Endothelial cell of umbilical vein (primary cell): Measurements from ENCODE around the gene HMGCL. TPM values are rescaled to one million over a fixed set of nuclear protein-coding genes. Genes with fewer than 3 reads are reported as not detected.

Source experiments
- BruUV-seq: library from RNA; stranded (reverse); fragments of 400-500 nt; replicated peaks from 2 replicates; lab custom pipeline; 2021; lab: Mats Ljungman, UMichigan
- CTCF ChIA-PET: fragments of 300-600, 350-600 bp; sonication (Branson Sonifier 250); formaldehyde crosslinking; loops from one replicate; lab custom pipeline; 2021; ENCODE audit warnings: antibody characterized with exemption, inconsistent platforms; lab: Charles Lee
- POLR2A ChIA-PET: fragments of 300-600, 350-600 bp; sonication (Branson Sonifier 250); formaldehyde crosslinking; loops from one replicate; lab custom pipeline; 2021; ENCODE audit warnings: antibody characterized with exemption, inconsistent platforms; lab: Charles Lee
- DNase-seq: peaks from one replicate; pipeline ENCODE4 v3.0.0-alpha.2; 2011; ENCODE audit warnings: low read depth, low spot score
- FAIRE-seq: peaks from 2 replicates; lab custom pipeline; 2011; peaks lifted over from hg19 to GRCh38; lab: Jason Lieb, UNC
- H2AFZ ChIP-seq: 2 replicates; pipeline ENCODE4 v1.6.0; 2012; ENCODE audit warnings: low read depth, low read length, control low read depth, inconsistent platforms
- H3K27ac ChIP-seq: 2 replicates; pipeline ENCODE4 v1.5.1; 2011; ENCODE audit warnings: low read depth, mild to moderate bottlenecking, control low read depth, low read length, moderate library complexity; ENCODE audit not compliant: insufficient read depth
- H3K27me3 ChIP-seq, 2 experiments: 2 replicates each; pipeline versions ENCODE4 v1.6.0 to v1.6.1; 2011; ENCODE audit warnings: low read length in 2 of 2, mixed read lengths in 1 of 2; ENCODE audit not compliant: control insufficient read depth in 2 of 2, insufficient read depth in 2 of 2
- H3K36me3 ChIP-seq, 2 experiments: 2 replicates in 1 of 2; 3 replicates in 1 of 2; pipeline ENCODE4 v1.5.1; 2011; ENCODE audit warnings: low read length in 2 of 2, mild to moderate bottlenecking in 1 of 2, moderate library complexity in 1 of 2; ENCODE audit not compliant: control insufficient read depth in 2 of 2, insufficient read depth in 2 of 2; ENCODE audit errors: extremely low read depth in 1 of 2
- H3K4me1 ChIP-seq: 3 replicates; pipeline ENCODE4 v1.5.1; 2011; ENCODE audit warnings: mild to moderate bottlenecking, low read length; ENCODE audit not compliant: control insufficient read depth, insufficient read depth; ENCODE audit errors: extremely low read depth
- H3K4me2 ChIP-seq: 2 replicates; pipeline ENCODE4 v1.6.1; 2011; ENCODE audit warnings: low read length, control low read depth, mixed read lengths; ENCODE audit not compliant: insufficient read depth
- H3K4me3 ChIP-seq, 3 experiments: fragments of 200-600 bp in 1 of 3; sonication (generic), shearing (Covaris generic) in 1 of 3; replicated peaks in 1 of 3; 2 replicates each; pipeline ENCODE4 v1.5.1; 2011 to 2016; ENCODE audit warnings: control low read depth in 3 of 3, low read length in 3 of 3, mild to moderate bottlenecking in 2 of 3, inconsistent platforms in 1 of 3, low read depth in 1 of 3, moderate library complexity in 1 of 3; ENCODE audit not compliant: insufficient read depth in 1 of 3
- H3K79me2 ChIP-seq: 2 replicates; pipeline ENCODE4 v1.6.0; 2012; ENCODE audit warnings: low read length, inconsistent platforms; ENCODE audit not compliant: control insufficient read depth, insufficient read depth
- H3K9ac ChIP-seq: replicated peaks from 2 replicates; pipeline ENCODE3; 2011; ENCODE audit warnings: low read length, control low read depth; ENCODE audit not compliant: insufficient read depth; ENCODE audit errors: extremely low read depth
- H3K9me1 ChIP-seq: replicated peaks from 3 replicates; pipeline ENCODE4 v1.6.0; 2011; ENCODE audit warnings: mild to moderate bottlenecking, low read length; ENCODE audit not compliant: control insufficient read depth, insufficient read depth; ENCODE audit errors: extremely low read depth
- H3K9me3 ChIP-seq: replicated peaks from 2 replicates; pipeline ENCODE4 v1.5.1; 2012; ENCODE audit warnings: low read length, inconsistent platforms; ENCODE audit not compliant: control insufficient read depth, insufficient read depth
- H4K20me1 ChIP-seq: replicated peaks from 2 replicates; pipeline ENCODE3; 2011; ENCODE audit warnings: mild to moderate bottlenecking, low read length; ENCODE audit not compliant: control insufficient read depth, insufficient read depth; ENCODE audit errors: extremely low read depth
- CTCF ChIP-seq, 2 donors: IDR thresholded peaks; 1 replicate in 1 of 2; 2 replicates in 1 of 2; pipeline ENCODE4 v1.5.1; 2011; ENCODE audit warnings: low read length in 2 of 2, mild to moderate bottlenecking in 2 of 2, moderate library complexity in 2 of 2, control low read depth in 1 of 2, inconsistent platforms in 1 of 2, low read depth in 1 of 2; ENCODE audit not compliant: insufficient read depth in 1 of 2; ENCODE audit errors: extremely low read depth in 1 of 2
- EZH2 ChIP-seq: IDR thresholded peaks from 2 replicates; pipeline ENCODE4 v1.6.1; 2012; ENCODE audit warnings: borderline replicate concordance, low read depth, mild to moderate bottlenecking, moderate library complexity, low read length, inconsistent platforms; ENCODE audit not compliant: severe bottlenecking
- FOS ChIP-seq: IDR thresholded peaks from 2 replicates; pipeline ENCODE4 v1.6.1; 2011; ENCODE audit warnings: mild to moderate bottlenecking, low read length, moderate library complexity, borderline replicate concordance; ENCODE audit not compliant: insufficient read depth
- GATA2 ChIP-seq: IDR thresholded peaks from 2 replicates; pipeline ENCODE4 v1.7.0; 2011; ENCODE audit warnings: low read depth, mild to moderate bottlenecking, moderate library complexity, mixed read lengths, low read length; ENCODE audit not compliant: insufficient read length, insufficient read depth
- JUN ChIP-seq: IDR thresholded peaks from 2 replicates; pipeline ENCODE4 v1.6.1; 2011; ENCODE audit warnings: borderline replicate concordance, low read depth; ENCODE audit not compliant: insufficient read length, insufficient read depth
- MAX ChIP-seq: IDR thresholded peaks from 2 replicates; pipeline ENCODE4 v1.6.1; 2011; ENCODE audit not compliant: insufficient read depth, insufficient read length
- MYC ChIP-seq: IDR thresholded peaks from one replicate; pipeline ENCODE4 v1.6.1; 2011; ENCODE audit warnings: mild to moderate bottlenecking, low read depth, low read length
- POLR2A ChIP-seq: IDR thresholded peaks from 2 replicates; pipeline ENCODE4 v1.6.1; 2012; ENCODE audit warnings: low read depth, mild to moderate bottlenecking, control low read depth, low read length
- POLR2AphosphoS5 ChIP-seq: IDR thresholded peaks from 2 replicates; pipeline ENCODE4 v1.6.1; 2012; ENCODE audit warnings: low read depth, mild to moderate bottlenecking, control low read depth, low read length, moderate library complexity; ENCODE audit not compliant: insufficient read depth
- dilution Hi-C: fragments of 300-500 bp; cut with MboI; formaldehyde crosslinking; loops from one replicate; pipeline ENCODE4 v1.15.0; 2019; ENCODE audit warnings: low sequenced_read_pairs; ENCODE audit not compliant: extremely low pct_ligation_motif_present
- intact Hi-C: fragments of 100-400 bp; cut with micrococcal nuclease; formaldehyde crosslinking; loops from one replicate; pipeline ENCODE4 v1.10.0; 2022
- polyA plus RNA-seq, 4 experiments: library from polyadenylated mRNA; depleted of rRNA in 3 of 4; stranded (reverse) in 3 of 4; unstranded in 1 of 4; fragments of >200 nt; gene quantifications; 2 replicates each; pipeline versions ENCODE4 v1.2.1 to v1.2.3, GENCODE V29; 2011 to 2012; ENCODE audit warnings: missing spikeins in 1 of 4
- total RNA-seq: library from RNA; stranded (reverse); gene quantifications from 2 replicates; pipeline ENCODE4 v1.2.3, GENCODE V29; 2021

HMGCL gene
- total and polyA plus RNA-seq, 2 donors (not counting 3 experiments of a cell fraction or from before 2014, with no cell fraction given), result 24.2 to 30.0 TPM

GRCh38 chr1:23788695-23789094 lies 36.5 kb downstream of the HMGCL start:
- Histone ChIP-seq H3K36me3 (peaks cover 11 to 17% of the 10 kb centered on the region in 2 experiments), H3K4me2 (no peak overlapping the region)
- CTCF ChIA-PET, result interaction anchor here (1.3 kb wide), 1 partner anchor 17 kb away, joined by 4 read pairs; no protein-coding TSS in a partner anchor

GRCh38 chr1:23787701-23788100 lies 37.5 kb downstream of the HMGCL start:
- intact Hi-C loops, result no loop called here
- no peak overlapping the region for H3K9ac ChIP-seq
- no peak for DNase-seq
- H3K4me2 ChIP-seq, result no peak overlapping the region
- ChIA-PET POLR2A (no interaction called here), CTCF (interaction anchor here (1.3 kb wide), 1 partner anchor 16 kb away, joined by 4 read pairs; no protein-coding TSS in a partner anchor)
- TF ChIP-seq JUN, result no peak
- no peak for TF ChIP-seq CTCF (IDR thresholded peaks at IDR 0.05; ENCODE audit: extremely low read depth in 1 of 2, insufficient read depth in 1 of 2, low read depth in 1 of 2, low read length in 2 of 2)
- no peak for TF ChIP-seq MYC
- no peak for TF ChIP-seq MAX
- TF ChIP-seq POLR2A, result no peak
- TF ChIP-seq EZH2, result no peak
- TF ChIP-seq POLR2AphosphoS5, result no peak
- no peak for TF ChIP-seq GATA2
- no peak for TF ChIP-seq FOS
- H3K36me3 ChIP-seq, result peaks cover 12% of the 10 kb centered on the region in 2 experiments
- no peaks in the 10 kb centered on the region for H4K20me1 ChIP-seq
- no peak overlapping the region for H3K4me3 ChIP-seq
- peaks cover 24% of the 10 kb centered on the region for H3K79me2 ChIP-seq
- dilution Hi-C loops, result no loop called here
- FAIRE-seq, result no peak
- BruUV-seq, result TSS peak; percentile 17
- H2AFZ ChIP-seq, result no peak overlapping the region
- H3K27me3 ChIP-seq, result no peaks in the 10 kb centered on the region
- no peaks in the 10 kb centered on the region for H3K9me1 ChIP-seq
- H3K4me1 ChIP-seq, result peaks cover 22% of the 10 kb centered on the region
- H3K27ac ChIP-seq, result no peak overlapping the region
- no peaks in the 10 kb centered on the region for H3K9me3 ChIP-seq

More at GRCh38 chr1:23788695-23789094, 36.5 kb downstream of the HMGCL start:
- H3K79me2 ChIP-seq, result peaks cover 28% of the 10 kb centered on the region
- BruUV-seq, result no TSS peak
- H3K27me3 ChIP-seq, result no peaks in the 10 kb centered on the region
- H3K4me1 ChIP-seq, result peaks cover 22% of the 10 kb centered on the region
- H4K20me1 ChIP-seq, result no peaks in the 10 kb centered on the region
- FAIRE-seq (no peak), DNase-seq (no peak)
- H3K27ac ChIP-seq, result no peak overlapping the region
- no peak overlapping the region for H3K9ac ChIP-seq
- intact Hi-C loops, result no loop called here
- H3K9me3 ChIP-seq, result no peaks in the 10 kb centered on the region
- POLR2A ChIA-PET, result no interaction called here
- H3K4me3 ChIP-seq, result no peak overlapping the region
- dilution Hi-C loops, result no loop called here
- no peak overlapping the region for H2AFZ ChIP-seq
- TF ChIP-seq EZH2, result no peak
- TF ChIP-seq JUN, result no peak
- no peak for TF ChIP-seq MAX
- TF ChIP-seq GATA2, result no peak
- no peaks in the 10 kb centered on the region for H3K9me1 ChIP-seq
